SK-N-SH (cell line): Measurements from ENCODE around the gene SORD. TPM values are rescaled to one million over a fixed set of nuclear protein-coding genes. Genes with fewer than 3 reads are reported as not detected.

Source experiments
- polyA plus RNA-seq, 3 experiments: library from polyadenylated mRNA; depleted of rRNA; stranded (reverse); fragments of >200 nt; gene quantifications; 2 replicates each; pipeline ENCODE4 v1.2.3, GENCODE V29; 2012
- small RNA-seq, 7 experiments: library from RNA; depleted of rRNA; stranded (forward); fragments of <200 nt; gene quantifications; one replicate each; pipeline ENCODE3, GENCODE V24; 2012

The SORD gene
- polyA plus RNA-seq, 1 of the 3 experiments (the other 2 are of a cell fraction), result 35.1 TPM

Small RNA genes within 50 kb of the gene (small RNA-seq; reads per million reads assigned to genes)
- gene RF00019 (0 reads per million in 7 experiments), gene RNU1-78P (0 reads per million in 7 experiments), gene RNU6-966P (0 to 0.13 (median 0) reads per million in 7 experiments)

Other genes with a start within 250 kb of the SORD start
- not detected in 2 replicates for gene TERB2, start 66.5 kb upstream of the SORD start, polyA plus RNA-seq (2012; rRNA removed)
- gene DUOX2, start 91.0 kb downstream of the SORD start, polyA plus RNA-seq (2012; rRNA removed), result 0.02 TPM in 1 of 2 replicates, not detected in the other
- gene DUOXA2, start 91.1 kb downstream of the SORD start, polyA plus RNA-seq (2012; rRNA removed), result not detected in 2 replicates
- gene DUOXA1, start 106.7 kb downstream of the SORD start, polyA plus RNA-seq (2012; rRNA removed), result 0.02 TPM in 1 of 2 replicates, not detected in the other
- gene DUOX1, start 106.8 kb downstream of the SORD start, polyA plus RNA-seq (2012; rRNA removed), result not detected in 2 replicates
- gene SHF, start 164.8 kb downstream of the SORD start, polyA plus RNA-seq (2012; rRNA removed), result 4.4 and 5.5 TPM in 2 replicates
- not detected in 2 replicates for gene SLC28A2, start 229.0 kb downstream of the SORD start, polyA plus RNA-seq (2012; rRNA removed)